H1 (cell line): ENCODE results near the gene KRT81. TPM values are rescaled to one million over a fixed set of nuclear protein-coding genes. Genes with fewer than 3 reads are reported as not detected.

Experiments
- MAFK ChIP-seq: IDR thresholded peaks from 2 replicates; pipeline ENCODE4 v1.6.1; 2012; ENCODE audit warnings: low read depth, mild to moderate bottlenecking, improper control_type of control experiment, low read length
- POLR2A ChIP-seq, 2 experiments: IDR thresholded peaks; 1 replicate in 1 of 2; 2 replicates in 1 of 2; pipeline ENCODE4 v1.6.1; 2011; ENCODE audit warnings: low read depth in 2 of 2, low read length in 2 of 2, mild to moderate bottlenecking in 2 of 2; ENCODE audit errors: control extremely low read depth in 1 of 2
- RAD21 ChIP-seq, 2 experiments: IDR thresholded peaks in 1 of 2; conservative IDR thresholded peaks in 1 of 2; 2 replicates each; pipeline ENCODE4 v1.6.1; 2011; ENCODE audit warnings: low read depth in 2 of 2, low read length in 2 of 2, improper control_type of control experiment in 1 of 2, inconsistent platforms in 1 of 2, mild to moderate bottlenecking in 1 of 2, moderate library complexity in 1 of 2
- RBBP5 ChIP-seq: IDR thresholded peaks from 2 replicates; pipeline ENCODE4 v1.7.1; 2012; ENCODE audit warnings: low read depth, mild to moderate bottlenecking, inconsistent platforms, low read length, moderate library complexity, borderline replicate concordance
- SP4 ChIP-seq: IDR thresholded peaks from 2 replicates; pipeline ENCODE4 v1.6.1; 2012; ENCODE audit warnings: low read length, inconsistent platforms
- SUZ12 ChIP-seq: fragments of 200-600 bp; sonication (generic); IDR thresholded peaks from 2 replicates; pipeline ENCODE4 v1.6.1; 2012; ENCODE audit warnings: mild to moderate bottlenecking, inconsistent platforms, low read length, moderate library complexity, mixed read lengths
- polyA plus RNA-seq, 7 experiments: library from polyadenylated mRNA; depleted of rRNA in 3 of 7; stranded (reverse) in 5 of 7; unstranded in 2 of 7; fragments of >200 nt in 5 of 7; fragments of 200-250 nt in 2 of 7; gene quantifications; 1 replicate in 5 of 7; 2 replicates in 1 of 7; 4 replicates in 1 of 7; pipeline versions ENCODE4 v1.2.1 to v1.2.3, GENCODE V29; 2011 to 2013; ENCODE audit warnings: missing spikeins in 2 of 7, mixed read lengths in 2 of 7
- total RNA-seq: library from RNA; stranded (reverse); fragmentation: NEBNext Ultra II Directional; extraction: Animal tissue kit (Norgen Biotek cat#: 25700); gene quantifications from 2 replicates; pipeline ENCODE4 v1.2.1, GENCODE V29; 2021
- TF ChIP-seq, protein P1 (sequence below), 3 experiments: IDR thresholded peaks; 1 replicate in 2 of 3; 2 replicates in 1 of 3; pipeline versions ENCODE4 v1.5.1 to v1.6.1; 2011; ENCODE audit warnings: low read length in 3 of 3, mild to moderate bottlenecking in 3 of 3, inconsistent platforms in 2 of 3, low read depth in 1 of 3, moderate library complexity in 1 of 3; ENCODE audit not compliant: insufficient read depth in 1 of 3; ENCODE audit errors: control extremely low read depth in 1 of 3

The KRT81 gene
- total and polyA plus RNA-seq, 2 of the 8 experiments (the other 6 are each of a cell fraction or from before 2014, with no cell fraction given) = not detected

DNA sequence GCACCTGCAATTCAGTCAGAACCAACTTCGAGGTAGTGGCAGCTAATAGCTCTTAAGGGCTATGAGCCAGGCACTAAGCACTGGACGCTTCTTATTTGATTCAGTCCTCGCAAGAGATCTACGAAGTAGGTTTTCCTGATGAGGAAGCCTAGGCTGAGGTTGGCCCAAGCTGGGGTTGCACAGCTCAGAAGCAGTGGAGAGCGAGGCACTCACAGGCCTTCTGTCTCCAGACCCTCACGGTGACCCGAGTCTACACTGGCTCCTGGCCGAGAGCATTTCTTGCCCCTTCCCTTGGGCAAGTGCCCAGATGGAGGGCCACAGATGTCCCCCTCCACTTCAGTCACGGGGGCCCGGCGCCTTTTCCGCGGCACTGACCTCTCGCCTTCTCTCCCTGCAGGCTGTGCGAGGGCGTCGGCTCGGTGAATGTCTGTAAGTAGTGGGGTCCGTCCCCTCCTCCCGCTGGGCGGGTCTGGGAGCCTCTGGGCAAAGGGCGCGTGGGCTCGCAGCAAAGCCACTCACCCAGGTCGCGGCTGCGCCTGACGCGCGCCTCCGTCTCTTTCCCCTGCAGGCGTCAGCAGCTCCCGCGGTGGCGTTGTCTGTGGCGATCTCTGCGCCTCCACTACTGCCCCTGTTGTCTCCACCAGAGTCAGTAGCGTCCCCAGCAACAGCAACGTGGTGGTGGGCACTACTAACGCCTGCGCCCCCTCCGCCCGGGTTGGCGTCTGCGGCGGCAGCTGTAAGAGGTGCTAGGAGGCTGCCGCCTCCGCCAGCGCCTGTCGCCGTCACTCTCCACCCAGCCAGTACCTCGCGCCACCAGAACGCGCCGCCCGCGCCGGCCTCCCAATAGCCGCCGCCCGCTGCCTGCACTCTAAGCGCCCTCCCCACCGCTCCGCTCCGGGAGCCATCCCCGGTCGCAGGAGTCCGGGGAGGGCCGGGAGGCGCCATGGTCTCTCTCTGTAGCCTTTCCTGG is 16.8 kb upstream of the KRT81 start (continued):
- TF ChIP-seq MAFK (no peak), SUZ12 (peak; percentile 82), RAD21 (IDR thresholded peaks at IDR 0.05 in 1 of 2, conservative IDR thresholded peaks at IDR 0.05 in 1 of 2; ENCODE audit: low read depth in 2 of 2, low read length in 2 of 2) (peak in 1 of 2 experiments; percentile 15; a peak in 1 of 4 replicates), POLR2A (IDR thresholded peaks at IDR 0.05; ENCODE audit: control extremely low read depth in 1 of 2, low read depth in 2 of 2, low read length in 2 of 2) (no peak), RBBP5 (no peak), SP4 (no peak)
- TF ChIP-seq, protein P1, sequence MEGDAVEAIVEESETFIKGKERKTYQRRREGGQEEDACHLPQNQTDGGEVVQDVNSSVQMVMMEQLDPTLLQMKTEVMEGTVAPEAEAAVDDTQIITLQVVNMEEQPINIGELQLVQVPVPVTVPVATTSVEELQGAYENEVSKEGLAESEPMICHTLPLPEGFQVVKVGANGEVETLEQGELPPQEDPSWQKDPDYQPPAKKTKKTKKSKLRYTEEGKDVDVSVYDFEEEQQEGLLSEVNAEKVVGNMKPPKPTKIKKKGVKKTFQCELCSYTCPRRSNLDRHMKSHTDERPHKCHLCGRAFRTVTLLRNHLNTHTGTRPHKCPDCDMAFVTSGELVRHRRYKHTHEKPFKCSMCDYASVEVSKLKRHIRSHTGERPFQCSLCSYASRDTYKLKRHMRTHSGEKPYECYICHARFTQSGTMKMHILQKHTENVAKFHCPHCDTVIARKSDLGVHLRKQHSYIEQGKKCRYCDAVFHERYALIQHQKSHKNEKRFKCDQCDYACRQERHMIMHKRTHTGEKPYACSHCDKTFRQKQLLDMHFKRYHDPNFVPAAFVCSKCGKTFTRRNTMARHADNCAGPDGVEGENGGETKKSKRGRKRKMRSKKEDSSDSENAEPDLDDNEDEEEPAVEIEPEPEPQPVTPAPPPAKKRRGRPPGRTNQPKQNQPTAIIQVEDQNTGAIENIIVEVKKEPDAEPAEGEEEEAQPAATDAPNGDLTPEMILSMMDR (IDR thresholded peaks at IDR 0.05; ENCODE audit: control extremely low read depth in 1 of 3, insufficient read depth in 1 of 3, low read depth in 1 of 3, low read length in 3 of 3) = peak in 2 of 3 experiments; percentile 14 to 24; a peak in 2 of 4 replicates
- TF ChIP-seq, all 59 proteins: peak for 10
